Heart right ventricle (tissue), 16 donors: Measurements from ENCODE around the gene ELMO3. TPM values are rescaled to one million over a fixed set of nuclear protein-coding genes. Genes with fewer than 3 reads are reported as not detected.

Experiments used
- ATAC-seq, 8 donors: fragments of 200-7000 bp; cut with Tn5 transposase; one replicate each; pipeline ENCODE4 v1.9.1; 2020; ENCODE audit warnings: mild to moderate bottlenecking in 8 of 8, moderate library complexity in 8 of 8, moderate number of reproducible peaks in 1 of 8
- DNase-seq, 2 donors: peaks; one replicate each; pipeline ENCODE4 v3.0.0-alpha.2; 2020
- H3K27ac ChIP-seq, 10 donors: fragments of 200-600 bp; sonication (generic) in 2 of 10; one replicate each; pipeline versions ENCODE4 v1.5.0 to v1.8.0; 2020 to 2022; ENCODE audit warnings: mild to moderate bottlenecking in 3 of 10
- H3K27me3 ChIP-seq, 7 donors: fragments of 200-600 bp; one replicate each; pipeline ENCODE4 v1.8.0; 2021 to 2022; ENCODE audit warnings: mild to moderate bottlenecking in 2 of 7
- H3K36me3 ChIP-seq, 9 donors: fragments of 200-600 bp; sonication (generic) in 1 of 9; one replicate each; pipeline versions ENCODE4 v1.5.0 to v1.8.0; 2020 to 2022; ENCODE audit warnings: mild to moderate bottlenecking in 2 of 9
- H3K4me1 ChIP-seq, 9 donors: fragments of 200-600 bp; sonication (generic) in 1 of 9; one replicate each; pipeline versions ENCODE4 v1.5.0 to v1.8.0; 2020 to 2022; ENCODE audit warnings: mild to moderate bottlenecking in 4 of 9
- H3K4me3 ChIP-seq, 10 donors: fragments of 200-600 bp; sonication (generic) in 2 of 10; one replicate each; pipeline versions ENCODE4 v1.5.0 to v1.8.0; 2020 to 2022; ENCODE audit warnings: mild to moderate bottlenecking in 7 of 10, moderate library complexity in 2 of 10
- H3K9me3 ChIP-seq, 11 donors: fragments of 200-600 bp in 10 of 11; sonication (generic) in 2 of 11; one replicate each; pipeline versions ENCODE4 v1.5.0 to v1.8.0; 2013 to 2022; ENCODE audit warnings: mild to moderate bottlenecking in 2 of 11, control low read depth in 1 of 11, moderate library complexity in 1 of 11
- CTCF ChIP-seq, 9 donors: fragments of 200-600 bp; sonication (generic) in 2 of 9; IDR thresholded peaks; one replicate each; pipeline versions ENCODE4 v1.5.0 to v1.8.0; 2021 to 2022; ENCODE audit warnings: antibody characterized with exemption in 9 of 9, mild to moderate bottlenecking in 5 of 9, moderate library complexity in 1 of 9
- WGBS, 2 donors: extraction: QIAGEN DNeasy Blood & Tissue Kit; methylation state at CpG; one replicate each; pipeline ENCODE4 v1.1.7; 2013; ENCODE audit warnings: inconsistent platforms in 1 of 2; 5-methylcytosine and 5-hydroxymethylcytosine counted together
- intact Hi-C, 10 donors: fragments of 100-400 bp; cut with DNase I; formaldehyde crosslinking; loops; one replicate each; pipeline versions ENCODE4 v1.11.1 to v1.14.2; 2022
- polyA plus RNA-seq, 2 donors: library from polyadenylated mRNA; stranded (reverse); fragments of 200-250 nt; gene quantifications; one replicate each; pipeline ENCODE4 v1.2.3, GENCODE V29; 2013
- total RNA-seq, 10 donors: library from RNA; stranded (reverse); fragmentation: NEBNext Ultra II Directional in 3 of 10; extraction: Animal tissue kit (Norgen Biotek cat#: 25700) in 3 of 10; gene quantifications; one replicate each; pipeline versions ENCODE4 v1.2.1 to v1.2.4, GENCODE V29; 2021 to 2023
- donor health status: Arrhythmogenic right ventricular cardiomyopathy.
- donor health status: ischemic (EF 13 %, LVEDD 7.1; RV severe dilation, severe dysfunction).
- donor health status: healthy with polysubstance abuse.
- donor health status: DM: no; HTN: yes; CAD: no.
- donor health status: DM: no; HTN: no; CAD: no.
- donor health status: ischemic (EF 25% LVEDD 6.9; RV normal size, moderate dysfunction).
- donor health status: ischemic (EF 25% LVEDD 5.7; RV mildly dilated, moderate dysfunction).
- donor health status: healthy.
- donor health status: DM: yes; HTN: yes; CAD: no.
- donor health status: Ischemic cardiomyopathy.
- donor health status: ischemic (EF 35%, LVEDD 5.7; RV mildly dilated, moderate dysfunction).
- donor health status: nonischemic (EF 11% LVEDD 7.7; RV severe dilation, severe dysfunction).
- donor health status: DM: yes; HTN: yes; CAD: no.
- donor health status: PGD.
- donor health status: ischemic (EF 29% LVEDD 5.4; RV normal size, mild dysfunction).
- donor health status: nonischemic (EF 23%, LVEDD 6.1; RV moderate dilation, normal function).

Gene ELMO3
- total and polyA plus RNA-seq, 12 donors = 0.19 to 1.9 (median 0.46) TPM

GRCh38 chr16:67223992-67224391, 25.1 kb downstream of the ELMO3 start:
- ATAC-seq (no peak), DNase-seq (no peak)
- no peak for TF ChIP-seq CTCF (IDR thresholded peaks at IDR 0.05)
- no peak overlapping the region for H3K4me3 ChIP-seq
- 50 to 58% methylated on average over 3 of the region's 3 CpGs for WGBS, 2 donors
- peaks cover 5 to 39% (median 30%) of the 10 kb centered on the region in 9 donors for H3K4me1 ChIP-seq
- H3K27ac ChIP-seq = peak overlapping the region in 1 of 10 donors; percentile 13
- peaks cover 0 to 22% (median 7%) of the 10 kb centered on the region in 9 donors for H3K36me3 ChIP-seq
- intact Hi-C loops = no loop called here
- H3K27me3 ChIP-seq = no peaks in the 10 kb centered on the region
- H3K9me3 ChIP-seq = no peaks in the 10 kb centered on the region

GRCh38 chr16:67226295-67226803, 27.4 kb downstream of the ELMO3 start:
- H3K27ac ChIP-seq = peak overlapping the region; percentile 59 to 93 (median 88)
- H3K4me1 ChIP-seq = peaks cover 5 to 39% (median 29%) of the 10 kb centered on the region in 9 donors
- no peak for TF ChIP-seq CTCF (IDR thresholded peaks at IDR 0.05)
- WGBS, 2 donors = 7 to 8% methylated on average over 12 of the region's 12 CpGs
- intact Hi-C loops = loop anchor here in 3 of 10 donors (2.0 to 5.0 kb wide), 3 partner anchors 20 to 36 kb away; partner anchors contain the start of genes EXOC3L1 (in 3 of the 3), E2F4 (in 2 of the 3) and FHOD1 (in 1 of the 3)
- peak overlapping the region; percentile 70 to 99 (median 92) for H3K4me3 ChIP-seq
- no peaks in the 10 kb centered on the region for H3K27me3 ChIP-seq
- DNase-seq (no peak), ATAC-seq (peak in 4 of 8 donors; percentile 2 to 6 (median 4))
- no peaks in the 10 kb centered on the region for H3K9me3 ChIP-seq
- peaks cover 0 to 37% (median 29%) of the 10 kb centered on the region in 9 donors for H3K36me3 ChIP-seq

GRCh38 chr16:67226804-67227566, 28.1 kb downstream of the ELMO3 start, which contains the start of gene TMEM208:
TMEM208 (plus strand) TSS chr16:67227130; CDS start chr16:67227219, 89 bp downstream.
- DNase-seq (peak; percentile 97 to 98), ATAC-seq (peak; percentile 94 to 98 (median 97))
- Histone ChIP-seq H3K27ac (peak within 1 kb of the TSS; percentile 59 to 93 (median 88)), H3K9me3 (no peaks in the 10 kb centered on the region), H3K4me1 (peaks cover 5 to 39% (median 29%) of the 10 kb centered on the region in 9 donors), H3K36me3 (peaks cover 0 to 43% (median 35%) of the 10 kb centered on the region in 9 donors), H3K4me3 (peak within 1 kb of the TSS; percentile 70 to 99 (median 92)), H3K27me3 (no peaks in the 10 kb centered on the region)
- intact Hi-C loops = loop anchor here in 3 of 10 donors (2.0 to 5.0 kb wide), 3 partner anchors 20 to 36 kb away; partner anchors contain the start of genes EXOC3L1 (in 3 of the 3), E2F4 (in 2 of the 3) and FHOD1 (in 1 of the 3)
- peak in 4 of 9 donors; percentile 20 to 42 (median 31) for TF ChIP-seq CTCF (IDR thresholded peaks at IDR 0.05)
- WGBS, 2 donors = 0% methylated on average over 46 of the region's 46 CpGs

DNA sequence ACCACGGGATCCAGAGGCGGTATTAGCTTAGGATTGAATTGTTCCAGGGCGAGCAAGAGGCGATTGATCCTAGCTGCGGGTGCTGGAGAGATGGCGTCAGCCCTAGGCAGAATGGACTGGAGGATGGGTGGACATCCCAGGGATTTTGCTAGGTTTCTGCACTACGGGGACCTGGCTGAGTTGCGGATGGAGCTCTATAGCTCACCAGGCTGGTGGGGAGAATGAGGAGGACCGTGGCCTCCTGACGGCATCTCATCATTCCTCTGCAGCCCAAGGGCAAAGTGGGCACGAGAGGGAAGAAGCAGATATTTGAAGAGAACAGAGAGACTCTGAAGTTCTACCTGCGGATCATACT, 28.6 kb downstream of the ELMO3 start:
- ATAC-seq = no peak
- Histone ChIP-seq H3K9me3 (no peaks in the 10 kb centered on the region), H3K4me1 (peaks cover 5 to 39% (median 29%) of the 10 kb centered on the region in 9 donors), H3K27me3 (no peaks in the 10 kb centered on the region), H3K36me3 (peaks cover 0 to 49% (median 36%) of the 10 kb centered on the region in 9 donors), H3K4me3 (peak overlapping the region; percentile 70 to 99 (median 92)), H3K27ac (peak overlapping the region in 9 of 10 donors; percentile 65 to 93 (median 90))
- intact Hi-C loops = loop anchor here in 3 of 10 donors (2.0 to 5.0 kb wide), 3 partner anchors 19 to 37 kb away; partner anchors contain the start of genes EXOC3L1 (in 3 of the 3), E2F4 (in 2 of the 3) and FHOD1 (in 1 of the 3)
- no peak for TF ChIP-seq CTCF (IDR thresholded peaks at IDR 0.05)
- WGBS, 2 donors = 12 to 14% methylated on average over 12 of the region's 12 CpGs
- DNase-seq = no peak
